Spleen (tissue), 7 donors: ENCODE data around the gene APEX1.

Experiments
- POLR2A ChIP-seq, 3 donors: fragments of 450-650 bp; IDR thresholded peaks; one replicate each; pipeline ENCODE4 v1.5.1; 2017; ENCODE audit warnings: antibody characterized with exemption in 3 of 3, mild to moderate bottlenecking in 1 of 3
- POLR2AphosphoS5 ChIP-seq, 3 donors: sonication (generic); formaldehyde crosslinking; IDR thresholded peaks; one replicate each; pipeline ENCODE4 v1.5.1; 2017; ENCODE audit warnings: antibody characterized with exemption in 3 of 3
- TF ChIP-seq, protein P1 (sequence below), 11 experiments: fragments of 200-600 bp in 7 of 11; fragments of 450-650 bp in 4 of 11; sonication (generic) in 4 of 11; IDR thresholded peaks in 8 of 11; conservative IDR thresholded peaks in 3 of 11; 1 replicate in 7 of 11; 2 replicates in 4 of 11; pipeline versions ENCODE4 v1.4.0 to v1.8.0; 2016 to 2021; ENCODE audit warnings: antibody characterized with exemption in 11 of 11, inconsistent platforms in 4 of 11, mild to moderate bottlenecking in 1 of 11
- donor health status: DM: no; HTN: no; CAD: no; lungs with moderate emphysema.
- donor health status: DM: no; HTN: no; CAD: no.
- donor health status: DM: no; HTN: no; CAD: no.

GRCh38 chr14:20472536-20473169 lies 17.6 kb downstream of the APEX1 start:
- TF ChIP-seq, protein P1, sequence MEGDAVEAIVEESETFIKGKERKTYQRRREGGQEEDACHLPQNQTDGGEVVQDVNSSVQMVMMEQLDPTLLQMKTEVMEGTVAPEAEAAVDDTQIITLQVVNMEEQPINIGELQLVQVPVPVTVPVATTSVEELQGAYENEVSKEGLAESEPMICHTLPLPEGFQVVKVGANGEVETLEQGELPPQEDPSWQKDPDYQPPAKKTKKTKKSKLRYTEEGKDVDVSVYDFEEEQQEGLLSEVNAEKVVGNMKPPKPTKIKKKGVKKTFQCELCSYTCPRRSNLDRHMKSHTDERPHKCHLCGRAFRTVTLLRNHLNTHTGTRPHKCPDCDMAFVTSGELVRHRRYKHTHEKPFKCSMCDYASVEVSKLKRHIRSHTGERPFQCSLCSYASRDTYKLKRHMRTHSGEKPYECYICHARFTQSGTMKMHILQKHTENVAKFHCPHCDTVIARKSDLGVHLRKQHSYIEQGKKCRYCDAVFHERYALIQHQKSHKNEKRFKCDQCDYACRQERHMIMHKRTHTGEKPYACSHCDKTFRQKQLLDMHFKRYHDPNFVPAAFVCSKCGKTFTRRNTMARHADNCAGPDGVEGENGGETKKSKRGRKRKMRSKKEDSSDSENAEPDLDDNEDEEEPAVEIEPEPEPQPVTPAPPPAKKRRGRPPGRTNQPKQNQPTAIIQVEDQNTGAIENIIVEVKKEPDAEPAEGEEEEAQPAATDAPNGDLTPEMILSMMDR (IDR thresholded peaks at IDR 0.05 in 8 of 11, conservative IDR thresholded peaks at IDR 0.05 in 3 of 11) = no peak
- no peak for TF ChIP-seq POLR2A (IDR thresholded peaks at IDR 0.05)
- TF ChIP-seq POLR2AphosphoS5 (IDR thresholded peaks at IDR 0.05) = no peak
